ENCODE measurements around the gene HOXB3.

DNA sequence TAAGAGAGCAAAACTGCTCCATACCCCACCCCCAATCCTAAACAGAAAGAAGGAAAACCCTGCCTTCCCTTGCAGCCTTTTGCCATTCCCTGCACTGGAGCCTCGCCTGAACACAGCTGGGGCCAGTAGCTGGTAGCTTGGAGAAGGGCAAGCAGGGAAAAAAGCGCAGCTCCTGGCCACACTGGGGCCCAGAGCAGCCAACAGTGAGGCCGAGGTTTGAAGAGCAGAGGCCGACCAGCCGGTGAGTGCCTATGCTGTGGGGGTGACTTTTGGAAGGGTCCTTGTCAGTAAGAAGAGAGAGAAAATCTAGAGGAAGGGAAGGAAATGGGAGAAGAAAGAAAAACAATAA lies 39.3 kb upstream of the HOXB3 start:
- TF ChIP-seq, protein P1, sequence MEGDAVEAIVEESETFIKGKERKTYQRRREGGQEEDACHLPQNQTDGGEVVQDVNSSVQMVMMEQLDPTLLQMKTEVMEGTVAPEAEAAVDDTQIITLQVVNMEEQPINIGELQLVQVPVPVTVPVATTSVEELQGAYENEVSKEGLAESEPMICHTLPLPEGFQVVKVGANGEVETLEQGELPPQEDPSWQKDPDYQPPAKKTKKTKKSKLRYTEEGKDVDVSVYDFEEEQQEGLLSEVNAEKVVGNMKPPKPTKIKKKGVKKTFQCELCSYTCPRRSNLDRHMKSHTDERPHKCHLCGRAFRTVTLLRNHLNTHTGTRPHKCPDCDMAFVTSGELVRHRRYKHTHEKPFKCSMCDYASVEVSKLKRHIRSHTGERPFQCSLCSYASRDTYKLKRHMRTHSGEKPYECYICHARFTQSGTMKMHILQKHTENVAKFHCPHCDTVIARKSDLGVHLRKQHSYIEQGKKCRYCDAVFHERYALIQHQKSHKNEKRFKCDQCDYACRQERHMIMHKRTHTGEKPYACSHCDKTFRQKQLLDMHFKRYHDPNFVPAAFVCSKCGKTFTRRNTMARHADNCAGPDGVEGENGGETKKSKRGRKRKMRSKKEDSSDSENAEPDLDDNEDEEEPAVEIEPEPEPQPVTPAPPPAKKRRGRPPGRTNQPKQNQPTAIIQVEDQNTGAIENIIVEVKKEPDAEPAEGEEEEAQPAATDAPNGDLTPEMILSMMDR (IDR thresholded peaks at IDR 0.05 in 4 of 5, conservative IDR thresholded peaks at IDR 0.05 in 1 of 5), result no peak
- TF ChIP-seq POLR2A (IDR thresholded peaks at IDR 0.05), result no peak

All from gastrocnemius medialis (tissue), 4 donors.